Heart left ventricle (tissue), 16 donors: ENCODE data around the gene TNS1. TPM values are rescaled to one million over a fixed set of nuclear protein-coding genes. Genes with fewer than 3 reads are reported as not detected.

ENCODE experiments used
- ATAC-seq, 4 donors: fragments of 200-7000 bp; cut with Tn5 transposase; one replicate each; pipeline ENCODE4 v1.9.1; 2020 to 2022; ENCODE audit warnings: moderate library complexity in 4 of 4, mild to moderate bottlenecking in 3 of 4, moderate number of reproducible peaks in 1 of 4
- DNase-seq, 5 donors: peaks; one replicate each; pipeline ENCODE4 v3.0.0-alpha.2; 2020
- H3K27ac ChIP-seq, 12 donors: fragments of 200-600 bp; sonication (generic) in 4 of 12; one replicate each; pipeline versions ENCODE4 v1.5.0 to v1.8.0; 2016 to 2022; ENCODE audit warnings: mild to moderate bottlenecking in 2 of 12
- H3K27me3 ChIP-seq, 9 donors: fragments of 200-600 bp; sonication (generic) in 2 of 9; one replicate each; pipeline versions ENCODE4 v1.5.1 to v1.8.0; 2016 to 2022; ENCODE audit warnings: mild to moderate bottlenecking in 3 of 9
- H3K36me3 ChIP-seq, 9 donors: fragments of 200-600 bp; sonication (generic) in 2 of 9; one replicate each; pipeline versions ENCODE4 v1.5.0 to v1.8.0; 2018 to 2022; ENCODE audit warnings: mild to moderate bottlenecking in 2 of 9
- H3K4me1 ChIP-seq, 12 donors: fragments of 200-600 bp; sonication (generic) in 4 of 12; one replicate each; pipeline versions ENCODE4 v1.5.0 to v1.8.0; 2016 to 2022; ENCODE audit warnings: mild to moderate bottlenecking in 3 of 12
- H3K4me3 ChIP-seq, 12 donors: fragments of 200-600 bp; sonication (generic) in 4 of 12; one replicate each; pipeline versions ENCODE4 v1.5.0 to v1.8.0; 2017 to 2022; ENCODE audit warnings: mild to moderate bottlenecking in 9 of 12, moderate library complexity in 4 of 12
- H3K9me3 ChIP-seq, 12 donors: fragments of 200-600 bp; sonication (generic) in 4 of 12; one replicate each; pipeline versions ENCODE4 v1.5.0 to v1.8.0; 2016 to 2022; ENCODE audit warnings: mild to moderate bottlenecking in 1 of 12
- CTCF ChIP-seq, 12 donors: fragments of 200-600 bp; sonication (generic) in 4 of 12; IDR thresholded peaks; one replicate each; pipeline versions ENCODE4 v1.5.0 to v1.8.0; 2018 to 2022; ENCODE audit warnings: antibody characterized with exemption in 12 of 12, mild to moderate bottlenecking in 5 of 12
- POLR2A ChIP-seq, 2 donors: fragments of 450-650 bp; IDR thresholded peaks; one replicate each; pipeline ENCODE4 v1.6.1; 2017; ENCODE audit warnings: antibody characterized with exemption in 2 of 2, mild to moderate bottlenecking in 2 of 2, moderate library complexity in 2 of 2
- WGBS, 4 donors: extraction: QIAGEN DNeasy Blood & Tissue Kit in 2 of 4; methylation state at CpG; one replicate each; pipeline versions ENCODE4 v1.1.5 to v1.1.7; 2013 to 2018; 5-methylcytosine and 5-hydroxymethylcytosine counted together
- intact Hi-C, 10 donors: fragments of 100-400 bp; cut with DNase I; formaldehyde crosslinking; loops; one replicate each; pipeline versions ENCODE4 v1.11.1 to v1.14.2; 2022
- polyA plus RNA-seq, 2 donors: library from polyadenylated mRNA; stranded (reverse); fragments of 200-250 nt; gene quantifications; one replicate each; pipeline ENCODE4 v1.2.3, GENCODE V29; 2013
- total RNA-seq, 9 donors: library from RNA; depleted of rRNA in 2 of 9; stranded (reverse); fragments of >200 nt in 2 of 9; fragmentation: NEBNext Ultra II Directional in 3 of 9; extraction: Animal tissue kit (Norgen Biotek cat#: 25700) in 3 of 9; gene quantifications; one replicate each; pipeline versions ENCODE4 v1.1.0 to v1.2.4, GENCODE V29; 2016 to 2023
- donor health status: ischemic (EF 13 %, LVEDD 7.1; RV severe dilation, severe dysfunction).
- donor health status: healthy with polysubstance abuse.
- donor health status: DM: no; HTN: yes; CAD: no.
- donor health status: DM: no; HTN: no; CAD: no.
- donor health status: ischemic (EF 25% LVEDD 6.9; RV normal size, moderate dysfunction).
- donor health status: ischemic (EF 25% LVEDD 5.7; RV mildly dilated, moderate dysfunction).
- donor health status: healthy.
- donor health status: DM: yes; HTN: yes; CAD: no.
- donor health status: ischemic (EF 35%, LVEDD 5.7; RV mildly dilated, moderate dysfunction).
- donor health status: nonischemic (EF 11% LVEDD 7.7; RV severe dilation, severe dysfunction).
- donor health status: DM: yes; HTN: yes; CAD: no.
- donor health status: PGD.
- donor health status: ischemic (EF 29% LVEDD 5.4; RV normal size, mild dysfunction).
- donor health status: nonischemic (EF 23%, LVEDD 6.1; RV moderate dilation, normal function).

TNS1 gene
- total and polyA plus RNA-seq, 11 donors, result 243 to 899 (median 669) TPM

- Histone ChIP-seq H3K27me3 (no peaks in the 10 kb centered on the region), H3K4me1 (peaks cover 33 to 100% (median 100%) of the 10 kb centered on the region in 12 donors), H3K9me3 (no peaks in the 10 kb centered on the region), H3K27ac (peak overlapping the region; percentile 85 to 99 (median 94)), H3K36me3 (peaks cover 0 to 61% (median 31%) of the 10 kb centered on the region in 9 donors), H3K4me3 (peak overlapping the region in 7 of 12 donors; percentile 8 to 29 (median 13))
- TF ChIP-seq POLR2A (IDR thresholded peaks at IDR 0.05) (no peak), CTCF (IDR thresholded peaks at IDR 0.05) (no peak)
- 3 to 8% (median 5%) methylated on average over 17 to 19 of the region's 19 CpGs for WGBS, 4 donors
- DNase-seq, result peak; percentile 86 to 93 (median 92)
- peak; percentile 43 to 59 (median 56) for ATAC-seq
- intact Hi-C loops, result loop anchor here in 8 of 10 donors (2.0 to 5.0 kb wide), 6 partner anchors 14 to 85 kb away; no protein-coding TSS in a partner anchor
Observed at GRCh38 chr2:217902379-217903141, 100.2 kb downstream of the TNS1 start.

- no peaks in the 10 kb centered on the region for H3K27me3 ChIP-seq
- intact Hi-C loops, result loop anchor here in 8 of 10 donors (2.0 to 5.0 kb wide), 6 partner anchors 13 to 85 kb away; no protein-coding TSS in a partner anchor
- 24 to 40% (median 31%) methylated on average over 5 of the region's 5 CpGs for WGBS, 4 donors
- H3K4me3 ChIP-seq, result peak overlapping the region in 7 of 12 donors; percentile 8 to 27 (median 19)
- DNase-seq, result peak in 3 of 5 donors; percentile 62 to 68 (median 65)
- no peaks in the 10 kb centered on the region for H3K9me3 ChIP-seq
- peak overlapping the region; percentile 85 to 99 (median 94) for H3K27ac ChIP-seq
- peak in 3 of 4 donors; percentile 2 to 17 (median 11) for ATAC-seq
- H3K4me1 ChIP-seq, result peaks cover 33 to 100% (median 97%) of the 10 kb centered on the region in 12 donors
- H3K36me3 ChIP-seq, result peaks cover 3 to 65% (median 37%) of the 10 kb centered on the region in 9 donors
- no peak for TF ChIP-seq POLR2A (IDR thresholded peaks at IDR 0.05)
- no peak for TF ChIP-seq CTCF (IDR thresholded peaks at IDR 0.05)
Observed at GRCh38 chr2:217901835-217902378, 100.9 kb downstream of the TNS1 start.

- ATAC-seq (no peak), DNase-seq (no peak)
- intact Hi-C loops, result loop anchor here in 8 of 10 donors (5.0 kb wide), 3 partner anchors 36 to 86 kb away; no protein-coding TSS in a partner anchor
- TF ChIP-seq CTCF (IDR thresholded peaks at IDR 0.05), result no peak
- no peak for TF ChIP-seq POLR2A (IDR thresholded peaks at IDR 0.05)
- H3K36me3 ChIP-seq, result peaks cover 3 to 70% (median 40%) of the 10 kb centered on the region in 9 donors
- H3K4me3 ChIP-seq, result peak overlapping the region in 2 of 12 donors; percentile 17 to 27
- H3K27me3 ChIP-seq, result no peaks in the 10 kb centered on the region
- 68 to 83% (median 75%) methylated on average over 4 of the region's 4 CpGs for WGBS, 4 donors
- peaks cover 33 to 96% (median 93%) of the 10 kb centered on the region in 12 donors for H3K4me1 ChIP-seq
- H3K9me3 ChIP-seq, result no peaks in the 10 kb centered on the region
- H3K27ac ChIP-seq, result peak overlapping the region; percentile 85 to 99 (median 94)
Observed at GRCh38 chr2:217901400-217901799, 101.4 kb downstream of the TNS1 start.
